ENCODE results near the gene PGBD5.

DNA sequence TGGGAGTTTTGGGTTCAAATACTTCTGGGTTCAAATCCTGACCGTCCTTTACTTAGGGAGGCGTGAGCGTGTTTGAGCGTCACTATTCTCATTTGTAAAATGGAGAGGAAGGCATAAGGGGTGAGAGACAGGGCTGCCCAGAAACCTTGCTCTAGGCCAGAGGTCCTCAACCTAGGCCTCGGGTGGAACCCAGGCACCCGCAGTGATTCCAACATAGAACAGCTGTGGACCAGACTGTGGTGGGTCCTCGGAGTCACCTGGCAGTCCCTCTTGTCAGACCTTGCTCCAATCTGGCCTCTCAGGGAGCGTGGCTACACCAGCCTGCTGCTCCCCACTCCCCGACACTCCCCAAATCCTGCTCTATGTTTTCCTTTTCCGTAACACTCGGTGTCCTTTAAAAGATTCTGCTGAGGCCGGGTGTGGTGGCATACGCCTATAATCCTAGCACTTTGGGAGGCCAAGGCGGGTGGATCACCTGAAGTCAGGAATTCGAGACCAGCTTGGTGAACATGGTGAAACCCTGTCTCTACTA, 116.4 kb downstream of the PGBD5 start:
- TF ChIP-seq, protein P1, sequence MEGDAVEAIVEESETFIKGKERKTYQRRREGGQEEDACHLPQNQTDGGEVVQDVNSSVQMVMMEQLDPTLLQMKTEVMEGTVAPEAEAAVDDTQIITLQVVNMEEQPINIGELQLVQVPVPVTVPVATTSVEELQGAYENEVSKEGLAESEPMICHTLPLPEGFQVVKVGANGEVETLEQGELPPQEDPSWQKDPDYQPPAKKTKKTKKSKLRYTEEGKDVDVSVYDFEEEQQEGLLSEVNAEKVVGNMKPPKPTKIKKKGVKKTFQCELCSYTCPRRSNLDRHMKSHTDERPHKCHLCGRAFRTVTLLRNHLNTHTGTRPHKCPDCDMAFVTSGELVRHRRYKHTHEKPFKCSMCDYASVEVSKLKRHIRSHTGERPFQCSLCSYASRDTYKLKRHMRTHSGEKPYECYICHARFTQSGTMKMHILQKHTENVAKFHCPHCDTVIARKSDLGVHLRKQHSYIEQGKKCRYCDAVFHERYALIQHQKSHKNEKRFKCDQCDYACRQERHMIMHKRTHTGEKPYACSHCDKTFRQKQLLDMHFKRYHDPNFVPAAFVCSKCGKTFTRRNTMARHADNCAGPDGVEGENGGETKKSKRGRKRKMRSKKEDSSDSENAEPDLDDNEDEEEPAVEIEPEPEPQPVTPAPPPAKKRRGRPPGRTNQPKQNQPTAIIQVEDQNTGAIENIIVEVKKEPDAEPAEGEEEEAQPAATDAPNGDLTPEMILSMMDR (conservative IDR thresholded peaks at IDR 0.05; ENCODE audit: low read length) = no peak
- TF ChIP-seq EZH2phosphoT487 (IDR thresholded peaks at IDR 0.05; ENCODE audit: borderline replicate concordance, low read depth, low read length) = no peak

Data from OCI-LY7 (cell line).